Erythroblast (primary cell): ENCODE data around the gene ATG7.

Source experiments
- GATA1 ChIP-seq: IDR thresholded peaks from 2 replicates; pipeline ENCODE4 v1.6.1; 2011; ENCODE audit warnings: low read depth, mild to moderate bottlenecking, control low read depth, low read length, moderate library complexity
- POLR2A ChIP-seq: IDR thresholded peaks from 2 replicates; pipeline ENCODE4 v1.6.1; 2011; ENCODE audit warnings: mild to moderate bottlenecking, low read length

DNA sequence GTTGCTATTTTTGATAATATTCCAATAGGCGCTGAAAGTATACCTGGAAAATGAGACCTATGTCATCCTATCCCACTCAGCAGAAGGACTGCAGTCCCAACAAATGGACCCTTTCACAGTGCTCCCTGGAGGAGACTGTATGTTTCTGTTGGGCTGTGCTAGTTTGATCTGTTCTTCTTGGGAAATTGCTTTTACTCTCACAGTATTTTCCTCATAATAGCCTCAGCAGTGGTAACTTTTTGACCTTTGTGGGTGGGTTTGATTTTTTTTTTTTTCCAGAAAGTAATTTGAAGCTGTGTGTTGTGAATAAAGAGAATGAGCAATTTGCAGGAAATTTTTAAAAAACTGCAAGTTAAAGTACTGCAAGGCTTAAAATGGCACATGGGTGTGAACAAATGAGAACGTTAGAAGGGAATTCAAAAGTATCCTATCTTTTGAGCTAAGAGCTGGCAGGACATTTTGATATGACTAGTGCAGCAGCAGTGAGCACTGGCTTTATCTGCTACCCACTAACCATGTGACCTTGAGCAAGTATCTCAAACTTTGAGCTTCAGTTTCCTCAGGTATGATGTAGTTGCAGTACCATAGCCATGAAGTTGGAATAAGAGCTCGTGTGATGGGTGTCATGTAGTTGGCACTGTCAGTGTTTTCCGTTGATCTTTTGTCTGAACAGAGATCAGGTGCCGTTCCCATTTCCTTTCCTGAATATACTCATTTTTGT lies 118.4 kb downstream of the ATG7 start:
- TF ChIP-seq POLR2A (no peak), GATA1 (no peak)
